AG09319 (cell line): ENCODE results near the gene RPP14.
"Not testable (repeated sequence)": the region's sequence is repeated elsewhere in the genome, so short reads cannot be mapped to it uniquely, and the experiment has no call there.

Source experiments
- DNase-seq: peaks from one replicate; pipeline ENCODE4 v3.0.0-alpha.2; 2010; ENCODE audit warnings: low read depth; ENCODE audit errors: extremely low read depth
- TF ChIP-seq, protein P1 (sequence below): IDR thresholded peaks from 2 replicates; pipeline ENCODE4 v1.5.1; 2011; ENCODE audit warnings: low read depth, mild to moderate bottlenecking, inconsistent platforms, low read length, moderate library complexity

RPP14 gene

DNA sequence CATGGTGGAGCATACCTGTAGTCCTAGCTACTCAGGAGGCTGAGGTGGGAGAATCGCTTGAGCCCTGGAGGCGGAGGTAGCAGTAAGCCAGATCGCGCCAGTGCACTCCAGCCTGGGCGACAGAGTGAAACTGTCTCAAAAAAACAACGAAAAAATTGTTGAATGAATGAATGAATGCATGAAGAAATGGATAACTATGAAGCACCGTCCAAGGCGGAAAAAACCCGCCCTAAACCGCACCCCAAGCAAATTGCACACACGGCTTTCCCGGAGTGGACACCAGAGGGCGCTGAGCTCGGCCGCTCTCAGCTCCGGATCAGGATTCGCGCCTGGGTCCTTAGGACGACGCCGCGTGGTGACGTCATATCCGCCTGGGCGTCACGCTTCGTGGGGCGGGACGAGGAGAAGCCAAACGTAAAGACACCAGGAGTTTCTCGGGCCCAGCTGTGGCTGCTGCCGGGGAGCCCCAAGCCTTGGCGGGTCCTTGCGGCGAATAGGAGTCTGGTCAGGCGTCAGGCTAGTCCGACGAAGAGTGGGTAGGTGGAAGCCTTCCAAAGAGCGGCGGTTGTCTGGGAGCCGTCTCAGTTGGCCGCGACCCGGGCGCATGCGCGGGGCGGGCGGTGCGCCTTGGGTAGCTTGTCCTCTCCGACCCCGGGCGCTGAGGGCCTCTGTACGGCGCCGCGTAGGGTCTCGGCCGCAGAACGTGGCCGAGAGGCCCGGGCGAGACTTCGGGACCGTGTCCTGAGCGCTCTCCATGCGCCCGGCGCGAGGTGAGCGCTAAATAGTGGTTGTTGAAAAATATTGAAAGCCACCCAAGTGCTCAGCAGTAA, at the start of gene RPP14, which contains the start of gene HTD2:
Gene RPP14 (plus strand): TSS at position 364 of the 830 bp plus-strand sequence. CDS start 4,085 bp downstream, outside the sequence.
Gene HTD2 (plus strand): TSS at position 639 of the 830 bp plus-strand sequence. CDS start 11,094 bp downstream, outside the sequence.
- TF ChIP-seq, protein P1, sequence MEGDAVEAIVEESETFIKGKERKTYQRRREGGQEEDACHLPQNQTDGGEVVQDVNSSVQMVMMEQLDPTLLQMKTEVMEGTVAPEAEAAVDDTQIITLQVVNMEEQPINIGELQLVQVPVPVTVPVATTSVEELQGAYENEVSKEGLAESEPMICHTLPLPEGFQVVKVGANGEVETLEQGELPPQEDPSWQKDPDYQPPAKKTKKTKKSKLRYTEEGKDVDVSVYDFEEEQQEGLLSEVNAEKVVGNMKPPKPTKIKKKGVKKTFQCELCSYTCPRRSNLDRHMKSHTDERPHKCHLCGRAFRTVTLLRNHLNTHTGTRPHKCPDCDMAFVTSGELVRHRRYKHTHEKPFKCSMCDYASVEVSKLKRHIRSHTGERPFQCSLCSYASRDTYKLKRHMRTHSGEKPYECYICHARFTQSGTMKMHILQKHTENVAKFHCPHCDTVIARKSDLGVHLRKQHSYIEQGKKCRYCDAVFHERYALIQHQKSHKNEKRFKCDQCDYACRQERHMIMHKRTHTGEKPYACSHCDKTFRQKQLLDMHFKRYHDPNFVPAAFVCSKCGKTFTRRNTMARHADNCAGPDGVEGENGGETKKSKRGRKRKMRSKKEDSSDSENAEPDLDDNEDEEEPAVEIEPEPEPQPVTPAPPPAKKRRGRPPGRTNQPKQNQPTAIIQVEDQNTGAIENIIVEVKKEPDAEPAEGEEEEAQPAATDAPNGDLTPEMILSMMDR = peak; percentile 98
- DNase-seq = peak; percentile 89

DNA sequence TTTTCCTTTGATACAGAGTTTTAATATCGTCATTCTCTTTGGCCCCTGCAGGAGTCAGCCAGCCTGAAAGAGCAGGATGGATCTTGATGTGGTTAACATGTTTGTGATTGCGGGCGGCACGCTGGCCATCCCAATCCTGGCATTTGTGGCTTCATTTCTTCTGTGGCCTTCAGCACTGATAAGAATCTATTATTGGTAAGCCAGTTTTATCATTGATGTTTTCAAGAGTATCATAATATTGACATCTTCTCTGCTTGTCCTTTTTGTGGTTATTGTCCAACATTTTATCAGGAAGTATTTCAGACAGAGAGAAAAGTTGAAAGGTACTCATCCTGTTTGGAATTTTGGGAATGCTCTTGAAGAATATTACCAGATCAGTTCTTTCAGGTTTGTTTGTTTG, 49.5 kb upstream of the RPP14 start:
- DNase-seq = no peak
- TF ChIP-seq, protein P1 = no peak

DNA sequence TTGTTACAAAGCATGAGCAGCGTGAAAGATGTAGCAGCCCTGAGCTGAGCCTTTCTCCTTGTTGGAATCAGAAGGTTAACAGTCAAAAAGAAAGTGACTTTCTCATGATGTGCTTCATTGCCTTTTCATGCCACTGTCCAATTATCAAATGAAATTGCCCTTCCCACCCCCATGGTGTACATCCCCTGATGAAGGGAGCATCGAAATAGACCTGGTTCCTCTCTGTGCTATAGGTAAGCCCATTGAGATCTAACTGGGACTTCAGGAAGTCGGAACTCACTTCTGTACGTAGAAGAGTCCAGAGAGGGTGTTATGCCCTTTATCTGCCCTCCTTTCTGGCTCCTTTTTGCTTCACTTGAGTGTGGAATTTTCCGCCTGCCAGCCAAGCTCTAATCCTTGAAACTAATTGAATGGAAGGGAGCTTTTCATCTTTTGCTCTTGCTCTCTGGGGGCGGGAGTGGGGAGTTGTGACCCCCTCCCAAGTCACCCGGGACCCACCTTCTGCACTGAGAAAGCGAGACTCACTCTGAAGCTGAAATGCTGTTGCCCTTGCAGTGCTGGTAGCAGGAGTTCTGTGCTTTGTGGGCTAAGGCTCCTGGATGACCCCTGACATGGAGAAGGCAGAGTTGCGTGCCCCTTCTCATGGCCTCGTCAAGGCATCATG, 47.5 kb upstream of the RPP14 start:
- TF ChIP-seq, protein P1 = no peak
- DNase-seq = no peak

DNA sequence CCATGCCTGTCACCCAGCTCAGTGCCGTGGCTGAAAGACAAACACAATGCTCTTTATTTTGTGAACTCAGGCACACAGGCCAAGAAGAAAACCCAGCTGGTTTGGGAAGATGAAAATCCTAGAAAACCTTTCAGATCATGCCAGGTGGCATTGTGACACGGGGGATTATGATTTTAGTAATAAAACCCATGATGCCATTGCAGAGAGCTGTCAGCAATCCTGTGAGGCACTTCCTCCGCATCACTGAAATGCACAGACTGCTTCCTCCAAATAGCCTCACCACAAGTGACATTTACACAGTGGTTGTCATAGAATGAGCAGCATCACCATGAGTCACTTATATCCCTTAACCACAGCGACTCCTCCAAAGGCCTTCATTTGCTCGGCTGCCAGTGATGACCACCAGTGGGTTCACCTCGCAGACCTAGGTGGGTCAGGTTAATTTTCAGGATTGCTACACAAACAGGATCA, 45.7 kb upstream of the RPP14 start:
- DNase-seq = no peak
- TF ChIP-seq, protein P1 = no peak

DNA sequence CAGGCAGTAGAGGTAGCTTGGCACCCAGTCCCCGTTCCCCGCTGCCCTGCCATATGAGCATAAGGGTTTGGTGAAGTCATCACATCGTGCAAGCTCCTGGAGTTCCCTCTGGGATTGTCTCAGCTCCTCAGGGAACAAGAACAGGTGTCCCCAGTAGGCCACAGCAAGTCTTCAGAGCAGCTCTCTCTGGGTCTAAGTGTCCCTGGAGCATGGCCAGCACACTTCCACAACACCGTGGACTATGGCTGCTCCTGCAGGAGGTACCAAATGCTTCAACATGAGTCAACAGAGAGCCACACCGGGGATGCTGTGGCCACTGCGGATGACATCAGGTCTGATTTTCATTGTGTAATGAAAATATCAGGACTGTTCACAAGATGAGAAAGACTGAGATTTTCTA, 45.3 kb upstream of the RPP14 start:
- no peak for DNase-seq
- TF ChIP-seq, protein P1 = no peak

GRCh38 chr3:58261954-58262666, 43.9 kb upstream of the RPP14 start:
- TF ChIP-seq, protein P1 = no peak

DNA sequence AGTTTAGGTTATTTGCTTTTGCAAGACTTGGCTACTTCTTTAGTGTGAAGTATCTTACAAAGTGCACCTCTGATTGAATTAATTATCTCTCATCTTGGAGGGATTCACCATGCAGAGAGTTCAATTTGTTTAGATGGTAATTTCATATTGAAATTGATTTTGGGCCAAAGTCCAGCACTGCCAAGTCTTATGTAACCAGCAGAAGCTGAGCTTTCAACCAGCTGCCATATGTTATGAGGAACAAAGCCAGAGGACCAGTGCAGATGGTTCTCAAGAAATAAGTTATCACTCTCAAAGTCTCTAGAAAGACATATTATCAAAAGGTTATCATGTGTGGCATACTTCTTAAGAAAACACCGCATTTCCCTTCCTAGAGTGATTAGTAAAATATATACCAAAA, 39.5 kb upstream of the RPP14 start:
- TF ChIP-seq, protein P1 = no peak
- DNase-seq = no peak

More at GRCh38 chr3:58261954-58262666, 43.9 kb upstream of the RPP14 start:
- DNase-seq = no peak

DNA sequence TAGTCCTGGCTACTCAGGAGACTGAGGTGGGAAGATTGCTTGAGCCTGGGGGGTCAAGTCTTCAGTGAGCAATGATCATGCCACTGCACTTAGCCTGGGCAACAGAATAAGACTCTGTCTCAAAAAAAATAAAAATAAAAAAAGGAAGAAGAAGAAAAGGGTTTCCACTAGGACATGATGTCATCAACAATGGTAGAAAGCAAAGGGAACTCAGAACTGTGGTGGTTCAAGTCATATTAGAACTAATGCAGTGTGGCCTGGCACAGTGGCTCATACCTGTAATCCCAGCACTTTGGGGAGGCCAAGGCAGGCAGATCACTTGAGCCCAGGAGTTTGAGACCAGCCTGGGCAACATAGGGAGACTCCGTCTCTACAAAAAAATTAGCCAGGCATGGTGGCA, 38.5 kb upstream of the RPP14 start:
- not testable (repeated sequence) for DNase-seq
